GM12878 (cell line): ENCODE measurements around the gene TRERF1. TPM values are rescaled to one million over a fixed set of nuclear protein-coding genes. Genes with fewer than 3 reads are reported as not detected.

Source experiments
- ATAC-seq: fragments of 200-7000 bp; cut with Tn5 transposase; 3 replicates; pipeline ENCODE4 v1.9.1; 2020; ENCODE audit warnings: mild to moderate bottlenecking, moderate library complexity
- BruUV-seq: library from RNA; stranded (reverse); fragments of 400-500 nt; replicated peaks from 2 replicates; lab custom pipeline; 2021; lab: Mats Ljungman, UMichigan
- CTCF ChIA-PET: fragments of 300-600 bp; sonication (Branson Sonifier 250); formaldehyde crosslinking; extraction: SDS; loops from one replicate; lab custom pipeline; 2021; ENCODE audit warnings: inconsistent platforms; lab: Yijun Ruan, JAX
- POLR2A ChIA-PET: fragments of 350-600 bp; formaldehyde crosslinking; extraction: SDS; loops from one replicate; lab custom pipeline; 2021; ENCODE audit warnings: inconsistent platforms; lab: Charles Lee
- RAD21 ChIA-PET: fragments of 300-600 bp; sonication (Branson Sonifier 250); formaldehyde crosslinking; loops from one replicate; lab custom pipeline; 2023; ENCODE audit warnings: antibody characterized with exemption; ENCODE audit not compliant: unreplicated experiment; lab: Charles Lee
- SMC1A ChIA-PET: fragments of 300-600 bp; sonication (Branson Sonifier 250); formaldehyde crosslinking; loops from one replicate; lab custom pipeline; 2023; ENCODE audit not compliant: unreplicated experiment, uncharacterized antibody; lab: Charles Lee
- DNase-seq: peaks from one replicate; pipeline ENCODE4 v3.0.0-alpha.2; 2011; ENCODE audit warnings: low read depth, low spot score
- FAIRE-seq: peaks from 3 replicates; lab custom pipeline; 2011; peaks lifted over from hg19 to GRCh38; lab: Jason Lieb, UNC
- H2AFZ ChIP-seq: 2 replicates; pipeline ENCODE4 v1.6.0; 2011; ENCODE audit warnings: low read depth, low read length, control low read depth; ENCODE audit not compliant: control insufficient read depth
- H3K27ac ChIP-seq: 2 replicates; pipeline ENCODE4 v1.5.1; 2011; ENCODE audit warnings: control low read depth; ENCODE audit not compliant: control insufficient read depth, insufficient read depth
- H3K27me3 ChIP-seq, 2 experiments: replicated peaks in 1 of 2; 2 replicates each; pipeline versions ENCODE4 v1.6.0 to v1.6.1; 2011; ENCODE audit warnings: low read length in 1 of 2; ENCODE audit not compliant: control insufficient read depth in 2 of 2, insufficient read depth in 2 of 2
- H3K36me3 ChIP-seq, 2 experiments: 2 replicates each; pipeline ENCODE4 v1.5.1; 2011; ENCODE audit warnings: low read length in 1 of 2; ENCODE audit not compliant: control insufficient read depth in 2 of 2, insufficient read depth in 2 of 2
- H3K4me1 ChIP-seq: 2 replicates; pipeline ENCODE4 v1.6.1; 2011; ENCODE audit warnings: mild to moderate bottlenecking, low read length, moderate library complexity, mixed read lengths; ENCODE audit not compliant: control insufficient read depth, insufficient read depth
- H3K4me2 ChIP-seq: 2 replicates; pipeline ENCODE4 v1.6.0; 2011; ENCODE audit warnings: control low read depth; ENCODE audit not compliant: control insufficient read depth, insufficient read depth
- H3K4me3 ChIP-seq: fragments of 200-600 bp; sonication (generic); 2 replicates; pipeline ENCODE4 v1.5.1; 2016
- H3K79me2 ChIP-seq: 2 replicates; pipeline ENCODE4 v1.6.0; 2011; ENCODE audit warnings: low read length; ENCODE audit not compliant: control insufficient read depth, insufficient read depth
- H3K9ac ChIP-seq: 2 replicates; pipeline ENCODE4 v1.8.0; 2011; ENCODE audit warnings: low read length, control low read depth, mixed read lengths; ENCODE audit not compliant: control insufficient read depth, insufficient read depth
- H3K9me3 ChIP-seq: replicated peaks from 3 replicates; pipeline ENCODE4 v1.5.1; 2011; ENCODE audit warnings: mild to moderate bottlenecking, low read length; ENCODE audit not compliant: control insufficient read depth, insufficient read depth
- H4K20me1 ChIP-seq: 2 replicates; pipeline ENCODE4 v1.6.0; 2011; ENCODE audit not compliant: control insufficient read depth, insufficient read depth
- BRCA1 ChIP-seq: IDR thresholded peaks from 2 replicates; pipeline ENCODE4 v1.6.1; 2011; ENCODE audit warnings: low read depth, low read length, improper control_type of control experiment
- CBFB ChIP-seq: IDR thresholded peaks from 2 replicates; pipeline ENCODE4 v1.6.1; 2016; ENCODE audit warnings: antibody characterized with exemption, low read depth
- CBX3 ChIP-seq: fragments of 200-600 bp; sonication (generic); IDR thresholded peaks from 2 replicates; pipeline ENCODE4 v1.6.1; 2016; ENCODE audit warnings: low read depth, borderline replicate concordance
- CREM ChIP-seq: IDR thresholded peaks from 2 replicates; pipeline ENCODE4 v1.6.1; 2014; ENCODE audit warnings: antibody characterized with exemption, low read depth
- EP300 ChIP-seq, 2 experiments: fragments of 150-350 bp in 1 of 2; IDR thresholded peaks; 2 replicates each; pipeline ENCODE4 v1.6.1; 2011 to 2012; ENCODE audit warnings: low read depth in 2 of 2, low read length in 2 of 2, borderline replicate concordance in 1 of 2, improper control_type of control experiment in 1 of 2, inconsistent platforms in 1 of 2; ENCODE audit not compliant: control insufficient read depth in 1 of 2
- HDAC2 ChIP-seq: fragments of 200-600 bp; sonication (generic); IDR thresholded peaks from 2 replicates; pipeline ENCODE4 v1.6.1; 2017
- JUND ChIP-seq: IDR thresholded peaks from 2 replicates; pipeline ENCODE4 v1.6.1; 2012; ENCODE audit warnings: low read depth, mild to moderate bottlenecking, low read length, improper control_type of control experiment, moderate library complexity
- LARP7 ChIP-seq: fragments of 450-650 bp; IDR thresholded peaks from 2 replicates; pipeline ENCODE4 v1.6.1; 2017; ENCODE audit warnings: mild to moderate bottlenecking
- MEF2B ChIP-seq: fragments of 450-650 bp; IDR thresholded peaks from 2 replicates; pipeline ENCODE4 v1.6.1; 2018; ENCODE audit warnings: mild to moderate bottlenecking, moderate library complexity; ENCODE audit not compliant: partially characterized antibody, poor library complexity, severe bottlenecking
- NFIC ChIP-seq: IDR thresholded peaks from 2 replicates; pipeline ENCODE4 v1.6.1; 2012; ENCODE audit warnings: low read depth, mild to moderate bottlenecking, inconsistent platforms, low read length, moderate library complexity
- NFYA ChIP-seq: IDR thresholded peaks from 2 replicates; pipeline ENCODE4 v1.6.1; 2011; ENCODE audit warnings: low read depth, mild to moderate bottlenecking, low read length, improper control_type of control experiment, borderline replicate concordance
- NR2F1 ChIP-seq: fragments of 450-650 bp; conservative IDR thresholded peaks from 2 replicates; pipeline ENCODE4 v1.6.1; 2017; ENCODE audit warnings: mild to moderate bottlenecking
- PAX8 ChIP-seq: fragments of 450-650 bp; IDR thresholded peaks from 2 replicates; pipeline ENCODE4 v1.6.1; 2017; ENCODE audit warnings: mild to moderate bottlenecking, moderate library complexity
- RAD21 ChIP-seq: IDR thresholded peaks from 2 replicates; pipeline ENCODE4 v1.6.1; 2011; ENCODE audit warnings: mild to moderate bottlenecking, low read depth, low read length, moderate library complexity; ENCODE audit not compliant: insufficient read depth
- RUNX3 ChIP-seq: IDR thresholded peaks from 2 replicates; pipeline ENCODE4 v1.6.1; 2012; ENCODE audit warnings: low read length, inconsistent platforms
- SMARCA5 ChIP-seq: fragments of 450-650 bp; IDR thresholded peaks from 2 replicates; pipeline ENCODE4 v1.6.1; 2017; ENCODE audit warnings: mild to moderate bottlenecking
- SREBF1 ChIP-seq: IDR thresholded peaks from 2 replicates; pipeline ENCODE4 v1.6.1; 2012; ENCODE audit warnings: mild to moderate bottlenecking, low read length
- SRF ChIP-seq, 2 experiments: IDR thresholded peaks; 2 replicates each; pipeline ENCODE4 v1.6.1; 2011; ENCODE audit warnings: low read depth in 2 of 2, low read length in 2 of 2, mild to moderate bottlenecking in 1 of 2, moderate library complexity in 1 of 2
- STAT1 ChIP-seq: fragments of 450-650 bp; conservative IDR thresholded peaks from 2 replicates; pipeline ENCODE4 v1.6.1; 2014; ENCODE audit warnings: antibody characterized with exemption, mild to moderate bottlenecking
- STAT3 ChIP-seq: IDR thresholded peaks from 2 replicates; pipeline ENCODE4 v1.6.1; 2011; ENCODE audit warnings: low read depth, low read length, improper control_type of control experiment
- TARDBP ChIP-seq: IDR thresholded peaks from 2 replicates; pipeline ENCODE4 v1.6.1; 2016; ENCODE audit warnings: borderline replicate concordance
- WGBS: methylation state at CpG from one replicate; pipeline ENCODE4 v1.1.6; 2016; ENCODE audit warnings: low lambda C conversion rate; ENCODE audit not compliant: insufficient replicate concordance, insufficient coverage; ENCODE audit errors: missing lambda C conversion rate; 5-methylcytosine and 5-hydroxymethylcytosine counted together
- in situ Hi-C: fragments of 300-500 bp; cut with MboI; formaldehyde crosslinking; loops from 9 replicates; pipeline ENCODE4 v1.14.3; 2018; ENCODE audit warnings: mixed read lengths
- intact Hi-C: fragments of 100-400 bp; cut with micrococcal nuclease; formaldehyde crosslinking; loops from one replicate; pipeline ENCODE4 v1.14.2; 2022; ENCODE audit not compliant: unreplicated experiment
- polyA plus RNA-seq, 11 experiments: library from polyadenylated mRNA; depleted of rRNA in 4 of 11; unstranded in 6 of 11; stranded (reverse) in 5 of 11; fragments of >200 nt; fragmentation: Nextera tagmentation in 4 of 11; fragmentation: Illumina TruSeq in 1 of 11; extraction: Ambion mirVana in 4 of 11; extraction: Trizol in 1 of 11; gene quantifications; 1 replicate in 1 of 11; 2 replicates in 10 of 11; pipeline versions ENCODE4 v1.2.1 to v1.2.3, GENCODE V29; 2011 to 2016; ENCODE audit warnings: inconsistent platforms in 2 of 11, missing spikeins in 2 of 11, low read depth in 1 of 11
- total RNA-seq, 4 experiments: library from RNA; depleted of rRNA in 3 of 4; stranded (reverse); fragments of >200 nt in 3 of 4; fragmentation: Illumina TruSeq in 1 of 4; extraction: Trizol in 1 of 4; gene quantifications; 2 replicates each; pipeline versions ENCODE4 v1.2.1 to v1.2.3, GENCODE V29; 2013 to 2021
- TF ChIP-seq, protein P1 (sequence below): fragments of 450-650 bp; formaldehyde crosslinking; IDR thresholded peaks from 2 replicates; pipeline ENCODE4 v1.5.0; 2022; ENCODE audit warnings: mild to moderate bottlenecking, missing genetic modification characterization

The TRERF1 gene
- total and polyA plus RNA-seq, 10 of the 15 experiments (the other 5 are each of a cell fraction or from before 2014, with no cell fraction given), result 2.2 to 19.4 (median 7.2) TPM

GRCh38 chr6:42236682-42237473 lies 214.8 kb downstream of the TRERF1 start:
- peak overlapping the region; percentile 28; the same call in 1 of the 2 replicates for H3K9ac ChIP-seq
- H4K20me1 ChIP-seq, result no peaks in the 10 kb centered on the region
- no peaks in the 10 kb centered on the region for H3K27me3 ChIP-seq
- H3K9me3 ChIP-seq, result no peaks in the 10 kb centered on the region
- DNase-seq (peak; percentile 41), ATAC-seq (peak; percentile 90), FAIRE-seq (peak; percentile 7)
- H3K36me3 ChIP-seq, result no peaks in the 10 kb centered on the region; a peak in 1 of 4 replicates
- 17% methylated on average over 5 of the region's 5 CpGs for WGBS
- peak overlapping the region; percentile 23; the same call in 1 of the 2 replicates for H3K4me3 ChIP-seq
- intact Hi-C loops (no loop called here), in situ Hi-C loops (no loop called here)
- H2AFZ ChIP-seq, result peak overlapping the region; percentile 63
- SMC1A ChIA-PET, result interaction anchor here (0.7 to 3.6 kb wide), 14 partner anchors 10 to 330 kb away, joined by 3 to 31 read pairs (median 3); partner anchors contain the start of gene MRPS10
- RAD21 ChIA-PET, result interaction anchor here (0.7 to 3.1 kb wide), 13 partner anchors 10 to 311 kb away, joined by 3 to 18 read pairs (median 4); no protein-coding TSS in a partner anchor
- CTCF ChIA-PET, result interaction anchor here (0.8 to 2.6 kb wide), 11 partner anchors 10 to 450 kb away, joined by 3 to 16 read pairs (median 3); partner anchors contain the start of gene UBR2
- peak overlapping the region; percentile 81 for H3K4me2 ChIP-seq
- peak overlapping the region; percentile 68 for H3K27ac ChIP-seq
- H3K4me1 ChIP-seq, result peaks cover 36% of the 10 kb centered on the region
- BruUV-seq, result TSS peak; percentile 87
- POLR2A ChIA-PET, result interaction anchor here (0.6 to 2.8 kb wide), 7 partner anchors 10 to 652 kb away, joined by 3 to 14 read pairs (median 3); no protein-coding TSS in a partner anchor
- no peaks in the 10 kb centered on the region for H3K79me2 ChIP-seq
- no peak for TF ChIP-seq SREBF1
- TF ChIP-seq NFYA, result no peak
- TF ChIP-seq NFIC, result peak; percentile 58; the same call in 1 of the 2 replicates
- peak; percentile 77 for TF ChIP-seq RUNX3
- TF ChIP-seq EP300 (IDR thresholded peaks at IDR 0.05; ENCODE audit: borderline replicate concordance in 1 of 2, control insufficient read depth in 1 of 2, low read depth in 2 of 2, low read length in 2 of 2), result peak; percentile 8 to 26; a peak in 2 of 4 replicates
- TF ChIP-seq CBX3, result no peak
- 0 out of 2 replicates have a peak, but pooled peaks have one; percentile 37 for TF ChIP-seq CBFB
- peak; percentile 10; the same call in 1 of the 2 replicates for TF ChIP-seq RAD21
- TF ChIP-seq STAT3, result no peak
- TF ChIP-seq JUND, result no peak
- TF ChIP-seq, protein P1, sequence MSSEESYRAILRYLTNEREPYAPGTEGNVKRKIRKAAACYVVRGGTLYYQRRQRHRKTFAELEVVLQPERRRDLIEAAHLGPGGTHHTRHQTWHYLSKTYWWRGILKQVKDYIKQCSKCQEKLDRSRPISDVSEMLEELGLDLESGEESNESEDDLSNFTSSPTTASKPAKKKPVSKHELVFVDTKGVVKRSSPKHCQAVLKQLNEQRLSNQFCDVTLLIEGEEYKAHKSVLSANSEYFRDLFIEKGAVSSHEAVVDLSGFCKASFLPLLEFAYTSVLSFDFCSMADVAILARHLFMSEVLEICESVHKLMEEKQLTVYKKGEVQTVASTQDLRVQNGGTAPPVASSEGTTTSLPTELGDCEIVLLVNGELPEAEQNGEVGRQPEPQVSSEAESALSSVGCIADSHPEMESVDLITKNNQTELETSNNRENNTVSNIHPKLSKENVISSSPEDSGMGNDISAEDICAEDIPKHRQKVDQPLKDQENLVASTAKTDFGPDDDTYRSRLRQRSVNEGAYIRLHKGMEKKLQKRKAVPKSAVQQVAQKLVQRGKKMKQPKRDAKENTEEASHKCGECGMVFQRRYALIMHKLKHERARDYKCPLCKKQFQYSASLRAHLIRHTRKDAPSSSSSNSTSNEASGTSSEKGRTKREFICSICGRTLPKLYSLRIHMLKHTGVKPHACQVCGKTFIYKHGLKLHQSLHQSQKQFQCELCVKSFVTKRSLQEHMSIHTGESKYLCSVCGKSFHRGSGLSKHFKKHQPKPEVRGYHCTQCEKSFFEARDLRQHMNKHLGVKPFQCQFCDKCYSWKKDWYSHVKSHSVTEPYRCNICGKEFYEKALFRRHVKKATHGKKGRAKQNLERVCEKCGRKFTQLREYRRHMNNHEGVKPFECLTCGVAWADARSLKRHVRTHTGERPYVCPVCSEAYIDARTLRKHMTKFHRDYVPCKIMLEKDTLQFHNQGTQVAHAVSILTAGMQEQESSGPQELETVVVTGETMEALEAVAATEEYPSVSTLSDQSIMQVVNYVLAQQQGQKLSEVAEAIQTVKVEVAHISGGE (CRISPR knock-in tag), result no peak
- TF ChIP-seq NR2F1, result 0 out of 2 replicates have a peak, but pooled peaks have one; percentile 21
- TF ChIP-seq TARDBP, result no peak
- TF ChIP-seq SMARCA5, result 0 out of 2 replicates have a peak, but pooled peaks have one; percentile 11
- TF ChIP-seq SRF (IDR thresholded peaks at IDR 0.05; ENCODE audit: low read depth in 2 of 2, low read length in 2 of 2), result no peak
- TF ChIP-seq LARP7, result no peak
- no peak for TF ChIP-seq PAX8
- no peak for TF ChIP-seq BRCA1
- TF ChIP-seq HDAC2, result no peak
- TF ChIP-seq CREM, result no peak
- TF ChIP-seq MEF2B, result peak; percentile 27
- TF ChIP-seq STAT1, result no peak
